Neuronal stem cell (in vitro differentiated cells): ENCODE measurements around the gene CFAP251.
A peak's percentile ranks its signal among the peaks of the same experiment; 100 is the strongest.

Experiments used
- DNase-seq: peaks from one replicate; pipeline ENCODE4 v3.0.0-alpha.2; 2013; ENCODE audit warnings: low spot score
- H2AFZ ChIP-seq: one replicate; pipeline ENCODE4 v1.6.1; 2013; ENCODE audit warnings: mild to moderate bottlenecking, low read length, inconsistent platforms
- H2AK5ac ChIP-seq: 2 replicates; pipeline ENCODE4 v1.6.1; 2013; ENCODE audit warnings: low read depth, mild to moderate bottlenecking, inconsistent platforms, low read length, moderate library complexity, mixed read lengths
- H2BK120ac ChIP-seq: 2 replicates; pipeline ENCODE4 v1.6.1; 2013; ENCODE audit warnings: low read depth, mild to moderate bottlenecking, inconsistent platforms, low read length, moderate library complexity, mixed read lengths
- H2BK12ac ChIP-seq: one replicate; pipeline ENCODE4 v1.6.1; 2013; ENCODE audit warnings: low read length, inconsistent platforms
- H2BK15ac ChIP-seq: 2 replicates; pipeline ENCODE4 v1.6.1; 2013; ENCODE audit warnings: mild to moderate bottlenecking, low read length, inconsistent platforms, mixed read lengths
- H2BK5ac ChIP-seq: one replicate; pipeline ENCODE4 v1.6.1; 2013; ENCODE audit warnings: inconsistent platforms, mild to moderate bottlenecking, low read length, moderate library complexity
- H3K14ac ChIP-seq: one replicate; pipeline ENCODE4 v1.6.1; 2013; ENCODE audit warnings: low read length, inconsistent platforms
- H3K18ac ChIP-seq: 2 replicates; pipeline ENCODE4 v1.6.1; 2013; ENCODE audit warnings: low read length, inconsistent platforms
- H3K23ac ChIP-seq: 2 replicates; pipeline ENCODE4 v1.6.1; 2013; ENCODE audit warnings: low read depth, mild to moderate bottlenecking, mixed read lengths, low read length, inconsistent platforms; ENCODE audit not compliant: poor library complexity
- H3K27ac ChIP-seq: replicated peaks from 3 replicates; pipeline ENCODE4 v1.5.1; 2013; ENCODE audit warnings: low read length, inconsistent platforms
- H3K27me3 ChIP-seq, 3 experiments: 2 replicates each; pipeline ENCODE4 v1.6.1; 2013; ENCODE audit warnings: low read length in 3 of 3, mild to moderate bottlenecking in 2 of 3, inconsistent platforms in 1 of 3, low read depth in 1 of 3, mixed read lengths in 1 of 3, moderate library complexity in 1 of 3; ENCODE audit not compliant: control insufficient read depth in 3 of 3, insufficient read depth in 3 of 3
- H3K36me3 ChIP-seq, 2 donors: replicated peaks in 1 of 2; 2 replicates each; pipeline ENCODE4 v1.6.1; 2013; ENCODE audit warnings: low read length in 2 of 2; ENCODE audit not compliant: control insufficient read depth in 2 of 2, insufficient read depth in 2 of 2
- H3K4ac ChIP-seq: 2 replicates; pipeline ENCODE4 v1.6.1; 2013; ENCODE audit warnings: inconsistent platforms, mild to moderate bottlenecking, low read length, moderate library complexity
- H3K4me1 ChIP-seq, 2 donors: 1 replicate in 1 of 2; 2 replicates in 1 of 2; pipeline ENCODE4 v1.6.1; 2013; ENCODE audit warnings: low read length in 2 of 2, low read depth in 1 of 2; ENCODE audit not compliant: control insufficient read depth in 2 of 2, insufficient read depth in 1 of 2
- H3K4me2 ChIP-seq: one replicate; pipeline ENCODE4 v1.6.1; 2013; ENCODE audit warnings: mild to moderate bottlenecking, low read length, inconsistent platforms; ENCODE audit not compliant: insufficient read depth, poor library complexity, severe bottlenecking
- H3K4me3 ChIP-seq, 2 donors: 2 replicates each; pipeline ENCODE4 v1.5.1; 2013; ENCODE audit warnings: low read length in 2 of 2, mild to moderate bottlenecking in 2 of 2, inconsistent platforms in 1 of 2, moderate library complexity in 1 of 2
- H3K79me1 ChIP-seq: one replicate; pipeline ENCODE4 v1.6.1; 2013; ENCODE audit warnings: low read depth, mild to moderate bottlenecking, inconsistent platforms, low read length, moderate library complexity
- H3K9ac ChIP-seq: one replicate; pipeline ENCODE4 v1.6.1; 2013; ENCODE audit warnings: mild to moderate bottlenecking, low read depth, low read length, inconsistent platforms; ENCODE audit not compliant: poor library complexity
- H3K9me3 ChIP-seq, 2 donors: replicated peaks in 1 of 2; 2 replicates each; pipeline versions ENCODE3 to v1.6.1; 2013; ENCODE audit warnings: low read length in 2 of 2, mild to moderate bottlenecking in 2 of 2, inconsistent platforms in 1 of 2, low read depth in 1 of 2, mixed read lengths in 1 of 2, moderate library complexity in 1 of 2; ENCODE audit not compliant: control insufficient read depth in 2 of 2, insufficient read depth in 1 of 2
- H4K8ac ChIP-seq: one replicate; pipeline ENCODE4 v1.6.1; 2013; ENCODE audit warnings: low read depth, mild to moderate bottlenecking, inconsistent platforms, low read length, moderate library complexity
- H4K91ac ChIP-seq: one replicate; pipeline ENCODE4 v1.6.1; 2013; ENCODE audit warnings: low read length, low read depth, mild to moderate bottlenecking, inconsistent platforms; ENCODE audit not compliant: poor library complexity
- WGBS, 2 donors: extraction: QIAGEN DNeasy Blood & Tissue Kit; methylation state at CpG; one replicate each; pipeline ENCODE4 v1.1.7; 2013; ENCODE audit warnings: missing lambda C conversion rate in 2 of 2, mixed read lengths in 1 of 2; ENCODE audit not compliant: insufficient read length in 2 of 2, insufficient replicate concordance in 1 of 2; ENCODE audit errors: extremely low coverage in 2 of 2; 5-methylcytosine and 5-hydroxymethylcytosine counted together

Gene CFAP251

GRCh38 chr12:121980191-121980891 is 61.9 kb downstream of the CFAP251 start:
- H3K9me3 ChIP-seq, result peaks cover 0 to 2% of the 10 kb centered on the region in 2 donors
- H3K23ac ChIP-seq, result no peak overlapping the region
- peaks cover 0 to 33% (median 0%) of the 10 kb centered on the region in 3 experiments for H3K27me3 ChIP-seq
- no peak overlapping the region for H4K8ac ChIP-seq
- H3K4ac ChIP-seq, result no peak overlapping the region
- no peak overlapping the region for H3K27ac ChIP-seq
- no peak overlapping the region for H3K18ac ChIP-seq
- no peak for DNase-seq
- H3K36me3 ChIP-seq, result no peaks in the 10 kb centered on the region
- peak overlapping the region; percentile 8 for H2BK15ac ChIP-seq
- no peak overlapping the region for H4K91ac ChIP-seq
- H2BK5ac ChIP-seq, result no peak overlapping the region
- H3K4me1 ChIP-seq, result peaks cover 3 to 8% of the 10 kb centered on the region in 2 donors
- H2AK5ac ChIP-seq, result no peak overlapping the region
- H3K79me1 ChIP-seq, result no peaks in the 10 kb centered on the region
- H3K4me2 ChIP-seq, result no peak overlapping the region
- H2AFZ ChIP-seq, result peak overlapping the region; percentile 22
- no peak overlapping the region for H2BK12ac ChIP-seq
- no peak overlapping the region for H3K9ac ChIP-seq
- peak overlapping the region; percentile 1 for H3K14ac ChIP-seq
- no peak overlapping the region for H2BK120ac ChIP-seq
- no CpG with 5 or more reads among the region's 11 CpGs for WGBS, 2 donors
- H3K4me3 ChIP-seq, result peak overlapping the region in 1 of 2 donors; percentile 4

- Histone ChIP-seq H2BK12ac (no peak overlapping the region), H3K23ac (no peak overlapping the region), H2BK15ac (no peak overlapping the region), H3K4me3 (peak overlapping the region in 1 of 2 donors; percentile 4), H2AFZ (peak overlapping the region; percentile 22), H3K18ac (no peak overlapping the region), H3K4me2 (no peak overlapping the region), H4K91ac (no peak overlapping the region), H3K9ac (no peak overlapping the region), H3K79me1 (no peaks in the 10 kb centered on the region), H2BK5ac (no peak overlapping the region), H3K4ac (no peak overlapping the region), H2BK120ac (no peak overlapping the region), H3K9me3 (peaks cover 0 to 2% of the 10 kb centered on the region in 2 donors), H3K27me3 (peaks cover 0 to 33% (median 0%) of the 10 kb centered on the region in 3 experiments), H3K4me1 (peaks cover 0 to 3% of the 10 kb centered on the region in 2 donors), H3K36me3 (no peaks in the 10 kb centered on the region), H4K8ac (no peak overlapping the region), H2AK5ac (no peak overlapping the region), H3K27ac (no peak overlapping the region), H3K14ac (no peak overlapping the region)
- WGBS, 2 donors, result no CpG with 5 or more reads among the region's 14 CpGs
- DNase-seq, result no peak
Measured at GRCh38 chr12:121980892-121981272, 62.5 kb downstream of the CFAP251 start.

DNA sequence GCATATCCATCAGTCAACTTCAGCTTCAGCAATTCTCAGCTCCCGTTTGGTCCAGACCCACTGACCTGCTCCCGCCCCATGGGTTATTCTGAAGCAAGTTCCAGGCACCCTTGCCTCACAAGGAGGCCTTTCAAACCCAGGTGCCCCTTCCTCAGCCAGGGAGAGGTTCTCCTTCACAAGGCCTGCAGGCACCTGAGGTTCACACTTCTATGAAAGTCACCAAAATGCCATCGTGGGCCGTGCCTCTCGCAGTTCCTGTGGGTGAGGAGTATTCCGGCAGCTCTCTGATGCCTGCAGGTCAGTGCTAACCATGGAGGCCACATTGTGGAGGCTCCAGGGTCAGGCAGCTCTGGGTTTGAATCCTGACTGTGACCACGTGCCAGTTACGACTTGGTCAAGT is 63.1 kb downstream of the CFAP251 start:
- no peak overlapping the region for H2BK5ac ChIP-seq
- no peaks in the 10 kb centered on the region for H3K79me1 ChIP-seq
- no peak overlapping the region for H2BK120ac ChIP-seq
- H3K4me3 ChIP-seq, result no peak overlapping the region
- H3K4me2 ChIP-seq, result no peak overlapping the region
- H3K9me3 ChIP-seq, result peaks cover 0 to 2% of the 10 kb centered on the region in 2 donors
- H2BK15ac ChIP-seq, result no peak overlapping the region
- no CpG with 5 or more reads among the region's 8 CpGs for WGBS, 2 donors
- peaks cover 0 to 33% (median 0%) of the 10 kb centered on the region in 3 experiments for H3K27me3 ChIP-seq
- no peak overlapping the region for H3K14ac ChIP-seq
- no peak overlapping the region for H3K27ac ChIP-seq
- no peak overlapping the region for H3K9ac ChIP-seq
- H3K23ac ChIP-seq, result no peak overlapping the region
- no peak overlapping the region for H2AFZ ChIP-seq
- no peak overlapping the region for H2BK12ac ChIP-seq
- no peak overlapping the region for H4K91ac ChIP-seq
- no peak overlapping the region for H3K18ac ChIP-seq
- H2AK5ac ChIP-seq, result no peak overlapping the region
- DNase-seq, result no peak
- no peaks in the 10 kb centered on the region for H3K36me3 ChIP-seq
- H4K8ac ChIP-seq, result no peak overlapping the region
- H3K4me1 ChIP-seq, result peaks cover 0 to 3% of the 10 kb centered on the region in 2 donors
- no peak overlapping the region for H3K4ac ChIP-seq

GRCh38 chr12:121982950-121983349 is 64.6 kb downstream of the CFAP251 start:
- Histone ChIP-seq H4K8ac (no peak overlapping the region), H2BK5ac (no peak overlapping the region), H2AK5ac (no peak overlapping the region), H3K14ac (no peak overlapping the region), H3K9me3 (peaks cover 0 to 2% of the 10 kb centered on the region in 2 donors), H3K18ac (no peak overlapping the region), H3K79me1 (no peaks in the 10 kb centered on the region), H3K36me3 (no peaks in the 10 kb centered on the region), H3K27ac (no peak overlapping the region), H3K4me3 (no peak overlapping the region), H3K9ac (no peak overlapping the region), H3K27me3 (peaks cover 0 to 33% (median 0%) of the 10 kb centered on the region in 3 experiments), H4K91ac (no peak overlapping the region), H3K4ac (no peak overlapping the region), H3K4me1 (peaks cover 0 to 3% of the 10 kb centered on the region in 2 donors), H2BK15ac (no peak overlapping the region), H3K23ac (no peak overlapping the region), H3K4me2 (no peak overlapping the region), H2BK120ac (no peak overlapping the region), H2AFZ (no peak overlapping the region), H2BK12ac (no peak overlapping the region)
- no CpG with 5 or more reads among the region's 6 CpGs for WGBS, 2 donors
- no peak for DNase-seq
